ENCODE results near the gene ZBTB42.

DNA sequence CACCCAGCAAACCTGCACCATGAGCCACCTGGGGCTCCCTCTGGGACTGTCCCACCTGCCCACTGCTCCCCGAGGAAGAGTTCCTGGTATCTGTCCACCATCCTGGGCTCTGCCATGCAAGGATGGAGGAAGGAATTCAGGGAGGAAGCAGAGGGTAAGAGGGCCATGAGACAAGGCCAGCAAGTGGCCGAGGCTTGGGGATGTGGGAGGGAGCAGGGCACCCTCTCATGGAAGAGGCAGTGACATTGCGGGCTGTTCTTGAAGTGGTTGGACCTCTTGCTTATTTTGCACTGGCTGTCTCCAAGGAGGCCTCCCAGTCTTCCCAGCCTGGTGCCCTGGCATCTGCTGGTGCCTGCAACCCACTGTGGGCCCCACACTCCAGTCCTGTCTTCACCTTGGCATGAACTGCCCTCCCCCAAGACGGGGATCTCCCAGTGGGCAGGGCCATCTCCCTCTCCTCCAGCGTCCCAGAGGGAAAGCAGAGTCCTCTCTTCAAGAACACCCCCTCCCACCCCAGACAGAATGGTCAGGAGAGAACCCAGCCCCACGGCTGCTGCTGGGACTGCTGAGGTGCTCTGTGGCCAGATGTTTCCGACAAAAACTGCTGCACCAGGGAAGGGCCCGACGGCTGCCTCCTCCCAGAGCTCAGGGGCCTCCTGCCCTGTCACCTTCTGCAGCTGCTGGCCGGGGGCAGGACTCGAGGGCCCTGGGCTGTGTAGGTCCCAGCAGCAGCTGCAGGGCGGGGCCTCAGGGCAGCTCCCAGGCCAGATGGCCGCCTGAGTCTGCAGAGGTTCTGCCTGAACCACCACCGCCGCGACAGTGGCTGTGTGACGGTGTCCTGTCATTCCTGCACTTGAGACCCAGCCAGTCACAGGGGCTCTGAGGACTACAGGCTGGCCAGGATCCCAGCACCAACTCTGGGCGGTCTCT, 3.5 kb upstream of the ZBTB42 start:
- TF ChIP-seq, protein P1, sequence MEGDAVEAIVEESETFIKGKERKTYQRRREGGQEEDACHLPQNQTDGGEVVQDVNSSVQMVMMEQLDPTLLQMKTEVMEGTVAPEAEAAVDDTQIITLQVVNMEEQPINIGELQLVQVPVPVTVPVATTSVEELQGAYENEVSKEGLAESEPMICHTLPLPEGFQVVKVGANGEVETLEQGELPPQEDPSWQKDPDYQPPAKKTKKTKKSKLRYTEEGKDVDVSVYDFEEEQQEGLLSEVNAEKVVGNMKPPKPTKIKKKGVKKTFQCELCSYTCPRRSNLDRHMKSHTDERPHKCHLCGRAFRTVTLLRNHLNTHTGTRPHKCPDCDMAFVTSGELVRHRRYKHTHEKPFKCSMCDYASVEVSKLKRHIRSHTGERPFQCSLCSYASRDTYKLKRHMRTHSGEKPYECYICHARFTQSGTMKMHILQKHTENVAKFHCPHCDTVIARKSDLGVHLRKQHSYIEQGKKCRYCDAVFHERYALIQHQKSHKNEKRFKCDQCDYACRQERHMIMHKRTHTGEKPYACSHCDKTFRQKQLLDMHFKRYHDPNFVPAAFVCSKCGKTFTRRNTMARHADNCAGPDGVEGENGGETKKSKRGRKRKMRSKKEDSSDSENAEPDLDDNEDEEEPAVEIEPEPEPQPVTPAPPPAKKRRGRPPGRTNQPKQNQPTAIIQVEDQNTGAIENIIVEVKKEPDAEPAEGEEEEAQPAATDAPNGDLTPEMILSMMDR (optimal IDR thresholded peaks at IDR 0.05 in 1 of 3, IDR thresholded peaks at IDR 0.05 in 1 of 3, conservative IDR thresholded peaks at IDR 0.05 in 1 of 3; ENCODE audit: extremely low read depth in 1 of 3, insufficient read depth in 2 of 3, low read length in 3 of 3): no peak
- TF ChIP-seq EZH2 (IDR thresholded peaks at IDR 0.05; ENCODE audit: low read length): no peak
